Testis (tissue), 3 donors: ENCODE data around the gene MDP1. TPM values are rescaled to one million over a fixed set of nuclear protein-coding genes. Genes with fewer than 3 reads are reported as not detected.

Experiments used
- DNase-seq: peaks from one replicate; pipeline ENCODE4 v3.0.0-alpha.2; 2019
- H3K27ac ChIP-seq, 2 donors: fragments of 200-600 bp; sonication (generic); one replicate each; pipeline ENCODE4 v1.5.1; 2019
- H3K27me3 ChIP-seq: fragments of 200-600 bp; sonication (generic); one replicate; pipeline ENCODE4 v1.5.1; 2019
- H3K36me3 ChIP-seq: fragments of 200-600 bp; sonication (generic); one replicate; pipeline ENCODE4 v1.5.1; 2017; ENCODE audit warnings: low read depth; ENCODE audit errors: missing control alignments
- H3K4me1 ChIP-seq: fragments of 200-600 bp; sonication (generic); one replicate; pipeline ENCODE4 v1.5.1; 2019
- H3K4me3 ChIP-seq, 2 donors: fragments of 200-600 bp; sonication (generic); one replicate each; pipeline ENCODE4 v1.5.1; 2017 to 2019
- H3K9me3 ChIP-seq: fragments of 200-600 bp; sonication (generic); one replicate; pipeline ENCODE4 v1.5.1; 2017
- POLR2A ChIP-seq: fragments of 450-650 bp; IDR thresholded peaks from one replicate; pipeline ENCODE4 v1.6.1; 2017; ENCODE audit warnings: antibody characterized with exemption, mild to moderate bottlenecking, moderate library complexity
- WGBS, 2 donors: methylation state at CpG; one replicate each; pipeline ENCODE4 v1.1.5; 2018; 5-methylcytosine and 5-hydroxymethylcytosine counted together
- intact Hi-C: fragments of 100-400 bp; cut with DNase I; formaldehyde crosslinking; loops from one replicate; pipeline ENCODE4 v1.15.1; 2023; ENCODE audit warnings: low total_unique reads
- polyA plus RNA-seq: library from polyadenylated mRNA; stranded (reverse); fragments of 350-450 nt; fragmentation: Illumina TruSeq; extraction: RNeasy Lipid Tissue Mini Kit (QIAGEN cat#74804); gene quantifications from one replicate; pipeline ENCODE4 v1.2.3, GENCODE V29; 2014; ENCODE audit warnings: low read depth, low replicate concordance; ENCODE audit not compliant: insufficient read depth
- total RNA-seq, 2 donors: library from RNA; depleted of rRNA; stranded (reverse); fragments of >200 nt; gene quantifications; one replicate each; pipeline ENCODE4 v1.2.3, GENCODE V29; 2016
- TF ChIP-seq, protein P1 (sequence below), 3 experiments: fragments of 450-650 bp in 2 of 3; fragments of 200-600 bp in 1 of 3; sonication (generic) in 1 of 3; IDR thresholded peaks; one replicate each; pipeline ENCODE4 v1.5.1; 2016 to 2019; ENCODE audit warnings: antibody characterized with exemption in 3 of 3, mild to moderate bottlenecking in 2 of 3, moderate library complexity in 1 of 3

MDP1 gene
- total and polyA plus RNA-seq, 3 donors from 2014 or later, result 17.3 to 20.1 (median 19.5) TPM

DNA sequence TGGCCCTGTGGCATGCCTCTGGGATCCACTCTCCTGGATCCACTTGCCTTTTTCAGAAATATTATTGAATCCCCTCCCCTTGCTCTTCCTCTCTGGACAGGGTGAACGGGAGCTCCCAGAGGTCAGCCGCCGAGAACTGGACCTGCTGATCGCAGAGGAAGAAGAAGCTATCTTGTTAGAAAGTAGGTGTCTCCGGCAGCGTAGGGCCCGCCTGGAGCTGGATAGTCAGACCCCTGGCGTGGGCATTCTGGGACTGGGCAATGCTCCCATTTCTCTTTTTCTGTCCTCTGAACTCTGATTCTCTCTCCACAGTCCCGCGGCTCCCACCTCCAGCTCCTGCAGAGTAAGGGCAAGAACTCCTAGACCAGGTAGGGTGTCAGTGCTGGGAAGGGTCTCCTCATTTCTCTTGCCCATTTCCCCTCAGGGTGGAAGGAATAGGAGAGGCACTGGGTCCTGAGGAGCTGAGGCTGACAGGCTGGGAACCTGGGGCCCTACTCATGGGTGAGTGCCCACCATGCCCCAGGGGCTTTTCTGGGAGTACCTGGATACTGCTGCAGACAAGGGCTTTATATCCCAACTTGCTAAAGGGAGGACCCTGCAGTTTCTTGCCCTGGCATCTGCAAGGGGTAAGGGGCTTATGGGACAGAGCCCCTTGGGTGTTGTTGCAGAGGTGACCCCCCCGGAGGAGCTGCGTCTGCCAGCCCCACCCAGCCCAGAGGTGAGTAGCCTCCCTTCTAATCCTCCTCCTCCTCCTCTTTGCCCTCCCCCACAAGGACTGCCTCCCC lies 38.6 kb downstream of the MDP1 start:
- no peak for DNase-seq
- no peak overlapping the region for H3K27ac ChIP-seq
- no peaks in the 10 kb centered on the region for H3K36me3 ChIP-seq
- H3K4me1 ChIP-seq, result no peaks in the 10 kb centered on the region
- WGBS, 2 donors, result 87% methylated on average over 8 to 12 of the region's 12 CpGs
- intact Hi-C loops, result no loop called here
- no peak for TF ChIP-seq POLR2A
- TF ChIP-seq, protein P1, sequence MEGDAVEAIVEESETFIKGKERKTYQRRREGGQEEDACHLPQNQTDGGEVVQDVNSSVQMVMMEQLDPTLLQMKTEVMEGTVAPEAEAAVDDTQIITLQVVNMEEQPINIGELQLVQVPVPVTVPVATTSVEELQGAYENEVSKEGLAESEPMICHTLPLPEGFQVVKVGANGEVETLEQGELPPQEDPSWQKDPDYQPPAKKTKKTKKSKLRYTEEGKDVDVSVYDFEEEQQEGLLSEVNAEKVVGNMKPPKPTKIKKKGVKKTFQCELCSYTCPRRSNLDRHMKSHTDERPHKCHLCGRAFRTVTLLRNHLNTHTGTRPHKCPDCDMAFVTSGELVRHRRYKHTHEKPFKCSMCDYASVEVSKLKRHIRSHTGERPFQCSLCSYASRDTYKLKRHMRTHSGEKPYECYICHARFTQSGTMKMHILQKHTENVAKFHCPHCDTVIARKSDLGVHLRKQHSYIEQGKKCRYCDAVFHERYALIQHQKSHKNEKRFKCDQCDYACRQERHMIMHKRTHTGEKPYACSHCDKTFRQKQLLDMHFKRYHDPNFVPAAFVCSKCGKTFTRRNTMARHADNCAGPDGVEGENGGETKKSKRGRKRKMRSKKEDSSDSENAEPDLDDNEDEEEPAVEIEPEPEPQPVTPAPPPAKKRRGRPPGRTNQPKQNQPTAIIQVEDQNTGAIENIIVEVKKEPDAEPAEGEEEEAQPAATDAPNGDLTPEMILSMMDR (IDR thresholded peaks at IDR 0.05), result no peak
- no peaks in the 10 kb centered on the region for H3K27me3 ChIP-seq
- H3K9me3 ChIP-seq, result no peaks in the 10 kb centered on the region
- no peak overlapping the region for H3K4me3 ChIP-seq

DNA sequence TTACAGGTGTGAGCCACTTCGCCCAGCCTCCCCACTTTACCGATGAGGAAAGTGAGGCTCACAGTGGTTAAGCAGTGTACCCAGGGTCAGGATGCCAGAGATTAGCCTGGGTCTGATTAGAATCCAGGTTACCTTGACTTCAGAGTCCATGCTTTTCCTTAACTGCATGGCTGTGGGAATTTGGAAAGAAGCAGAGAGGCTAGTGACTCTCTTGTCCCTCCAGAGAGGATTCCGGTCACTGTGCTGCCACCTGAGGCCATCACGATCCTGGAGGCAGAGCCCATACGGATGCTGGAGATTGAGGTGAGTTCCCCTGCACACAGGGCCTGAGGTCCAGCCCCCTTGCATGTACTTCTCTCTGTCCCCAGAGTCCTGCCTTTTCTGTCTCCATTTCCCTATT lies 39.3 kb downstream of the MDP1 start:
- WGBS, 2 donors, result 95 to 100% methylated on average over 5 of the region's 5 CpGs
- H3K27ac ChIP-seq, result no peak overlapping the region
- H3K4me1 ChIP-seq, result no peaks in the 10 kb centered on the region
- H3K36me3 ChIP-seq, result no peaks in the 10 kb centered on the region
- no peak for DNase-seq
- intact Hi-C loops, result no loop called here
- H3K9me3 ChIP-seq, result no peaks in the 10 kb centered on the region
- TF ChIP-seq, protein P1 (IDR thresholded peaks at IDR 0.05), result no peak
- TF ChIP-seq POLR2A, result no peak
- H3K27me3 ChIP-seq, result no peaks in the 10 kb centered on the region
- no peak overlapping the region for H3K4me3 ChIP-seq

DNA sequence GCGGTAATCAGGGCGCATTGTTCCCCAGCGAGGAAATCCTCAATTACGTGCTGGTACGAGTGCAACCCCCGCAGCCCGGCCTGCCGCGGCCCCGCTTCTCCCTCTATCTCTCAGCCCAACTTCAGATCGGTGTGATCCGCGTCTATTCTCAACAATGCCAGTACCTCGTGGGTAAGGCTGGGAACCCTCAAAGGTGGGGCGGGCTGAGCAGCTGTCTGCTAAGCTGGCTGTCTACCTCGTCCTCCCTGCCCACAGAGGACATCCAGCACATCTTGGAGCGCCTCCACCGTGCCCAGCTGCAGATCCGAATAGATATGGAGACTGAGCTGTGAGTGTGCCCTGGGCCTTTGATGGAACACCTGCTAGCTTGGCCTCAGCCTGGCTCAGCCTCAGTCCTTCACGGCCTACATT lies 43.0 kb downstream of the MDP1 start:
- no peak overlapping the region for H3K27ac ChIP-seq
- no peak for DNase-seq
- WGBS, 2 donors, result 66 to 70% methylated on average over 18 to 19 of the region's 20 CpGs
- TF ChIP-seq, protein P1 (IDR thresholded peaks at IDR 0.05), result no peak
- TF ChIP-seq POLR2A, result no peak
- no peaks in the 10 kb centered on the region for H3K36me3 ChIP-seq
- intact Hi-C loops, result no loop called here
- H3K4me3 ChIP-seq, result peak overlapping the region in 1 of 2 donors; percentile 50
- H3K27me3 ChIP-seq, result no peaks in the 10 kb centered on the region
- no peaks in the 10 kb centered on the region for H3K9me3 ChIP-seq
- H3K4me1 ChIP-seq, result no peaks in the 10 kb centered on the region

DNA sequence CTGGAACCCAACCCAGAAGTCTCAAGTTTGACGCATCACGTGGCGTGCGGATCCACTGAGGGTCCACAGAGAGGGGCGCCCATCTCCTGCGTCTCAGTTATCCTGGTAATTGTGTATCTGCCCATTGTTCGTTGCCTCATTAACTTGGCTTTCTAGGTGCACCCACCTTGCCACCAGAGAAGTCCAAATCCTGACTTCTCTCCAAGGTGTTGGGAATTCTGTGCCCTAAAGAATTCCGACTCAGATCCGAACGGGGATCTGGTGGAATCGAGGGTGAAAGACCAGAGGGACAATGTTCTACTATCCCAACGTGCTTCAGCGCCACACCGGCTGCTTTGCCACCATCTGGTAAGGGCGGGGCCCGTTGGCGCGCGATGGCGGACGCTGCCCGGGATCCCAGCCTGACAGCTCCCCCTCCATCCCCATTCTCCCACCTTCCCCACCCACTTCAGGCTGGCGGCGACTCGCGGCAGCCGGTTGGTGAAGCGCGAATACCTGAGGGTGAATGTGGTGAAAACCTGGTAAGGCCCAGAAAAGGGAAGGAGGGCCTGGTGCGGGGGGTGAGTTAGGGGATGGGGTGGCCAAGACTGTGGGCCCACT lies 43.5 kb downstream of the MDP1 start:
- no peak overlapping the region for H3K27ac ChIP-seq
- intact Hi-C loops, result no loop called here
- DNase-seq, result no peak
- H3K27me3 ChIP-seq, result no peaks in the 10 kb centered on the region
- H3K4me3 ChIP-seq, result peak overlapping the region; percentile 17 to 50
- H3K9me3 ChIP-seq, result no peaks in the 10 kb centered on the region
- H3K4me1 ChIP-seq, result no peaks in the 10 kb centered on the region
- WGBS, 2 donors, result 41 to 66% methylated on average over 7 to 30 of the region's 30 CpGs
- TF ChIP-seq POLR2A, result no peak
- TF ChIP-seq, protein P1 (IDR thresholded peaks at IDR 0.05), result no peak
- H3K36me3 ChIP-seq, result no peaks in the 10 kb centered on the region
